Endothelial cell of umbilical vein (primary cell): ENCODE data around the gene RNF213. TPM values are rescaled to one million over a fixed set of nuclear protein-coding genes. Genes with fewer than 3 reads are reported as not detected.

Experiments
- BruUV-seq: library from RNA; stranded (reverse); fragments of 400-500 nt; replicated peaks from 2 replicates; lab custom pipeline; 2021; lab: Mats Ljungman, UMichigan
- CTCF ChIA-PET: fragments of 300-600, 350-600 bp; sonication (Branson Sonifier 250); formaldehyde crosslinking; loops from one replicate; lab custom pipeline; 2021; ENCODE audit warnings: antibody characterized with exemption, inconsistent platforms; lab: Charles Lee
- POLR2A ChIA-PET: fragments of 300-600, 350-600 bp; sonication (Branson Sonifier 250); formaldehyde crosslinking; loops from one replicate; lab custom pipeline; 2021; ENCODE audit warnings: antibody characterized with exemption, inconsistent platforms; lab: Charles Lee
- DNase-seq: peaks from one replicate; pipeline ENCODE4 v3.0.0-alpha.2; 2011; ENCODE audit warnings: low read depth, low spot score
- FAIRE-seq: peaks from 2 replicates; lab custom pipeline; 2011; peaks lifted over from hg19 to GRCh38; lab: Jason Lieb, UNC
- H2AFZ ChIP-seq: 2 replicates; pipeline ENCODE4 v1.6.0; 2012; ENCODE audit warnings: low read depth, low read length, control low read depth, inconsistent platforms
- H3K27ac ChIP-seq: 2 replicates; pipeline ENCODE4 v1.5.1; 2011; ENCODE audit warnings: low read depth, mild to moderate bottlenecking, control low read depth, low read length, moderate library complexity; ENCODE audit not compliant: insufficient read depth
- H3K27me3 ChIP-seq, 2 experiments: 2 replicates each; pipeline versions ENCODE4 v1.6.0 to v1.6.1; 2011; ENCODE audit warnings: low read length in 2 of 2, mixed read lengths in 1 of 2; ENCODE audit not compliant: control insufficient read depth in 2 of 2, insufficient read depth in 2 of 2
- H3K36me3 ChIP-seq, 2 experiments: 2 replicates in 1 of 2; 3 replicates in 1 of 2; pipeline ENCODE4 v1.5.1; 2011; ENCODE audit warnings: low read length in 2 of 2, mild to moderate bottlenecking in 1 of 2, moderate library complexity in 1 of 2; ENCODE audit not compliant: control insufficient read depth in 2 of 2, insufficient read depth in 2 of 2; ENCODE audit errors: extremely low read depth in 1 of 2
- H3K4me1 ChIP-seq: 3 replicates; pipeline ENCODE4 v1.5.1; 2011; ENCODE audit warnings: mild to moderate bottlenecking, low read length; ENCODE audit not compliant: control insufficient read depth, insufficient read depth; ENCODE audit errors: extremely low read depth
- H3K4me2 ChIP-seq: 2 replicates; pipeline ENCODE4 v1.6.1; 2011; ENCODE audit warnings: low read length, control low read depth, mixed read lengths; ENCODE audit not compliant: insufficient read depth
- H3K4me3 ChIP-seq, 3 experiments: fragments of 200-600 bp in 1 of 3; sonication (generic), shearing (Covaris generic) in 1 of 3; replicated peaks in 1 of 3; 2 replicates each; pipeline ENCODE4 v1.5.1; 2011 to 2016; ENCODE audit warnings: control low read depth in 3 of 3, low read length in 3 of 3, mild to moderate bottlenecking in 2 of 3, inconsistent platforms in 1 of 3, low read depth in 1 of 3, moderate library complexity in 1 of 3; ENCODE audit not compliant: insufficient read depth in 1 of 3
- H3K79me2 ChIP-seq: 2 replicates; pipeline ENCODE4 v1.6.0; 2012; ENCODE audit warnings: low read length, inconsistent platforms; ENCODE audit not compliant: control insufficient read depth, insufficient read depth
- H3K9ac ChIP-seq: replicated peaks from 2 replicates; pipeline ENCODE3; 2011; ENCODE audit warnings: low read length, control low read depth; ENCODE audit not compliant: insufficient read depth; ENCODE audit errors: extremely low read depth
- H3K9me1 ChIP-seq: replicated peaks from 3 replicates; pipeline ENCODE4 v1.6.0; 2011; ENCODE audit warnings: mild to moderate bottlenecking, low read length; ENCODE audit not compliant: control insufficient read depth, insufficient read depth; ENCODE audit errors: extremely low read depth
- H3K9me3 ChIP-seq: replicated peaks from 2 replicates; pipeline ENCODE4 v1.5.1; 2012; ENCODE audit warnings: low read length, inconsistent platforms; ENCODE audit not compliant: control insufficient read depth, insufficient read depth
- H4K20me1 ChIP-seq: replicated peaks from 2 replicates; pipeline ENCODE3; 2011; ENCODE audit warnings: mild to moderate bottlenecking, low read length; ENCODE audit not compliant: control insufficient read depth, insufficient read depth; ENCODE audit errors: extremely low read depth
- CTCF ChIP-seq, 2 donors: IDR thresholded peaks; 1 replicate in 1 of 2; 2 replicates in 1 of 2; pipeline ENCODE4 v1.5.1; 2011; ENCODE audit warnings: low read length in 2 of 2, mild to moderate bottlenecking in 2 of 2, moderate library complexity in 2 of 2, control low read depth in 1 of 2, inconsistent platforms in 1 of 2, low read depth in 1 of 2; ENCODE audit not compliant: insufficient read depth in 1 of 2; ENCODE audit errors: extremely low read depth in 1 of 2
- EZH2 ChIP-seq: IDR thresholded peaks from 2 replicates; pipeline ENCODE4 v1.6.1; 2012; ENCODE audit warnings: borderline replicate concordance, low read depth, mild to moderate bottlenecking, moderate library complexity, low read length, inconsistent platforms; ENCODE audit not compliant: severe bottlenecking
- FOS ChIP-seq: IDR thresholded peaks from 2 replicates; pipeline ENCODE4 v1.6.1; 2011; ENCODE audit warnings: mild to moderate bottlenecking, low read length, moderate library complexity, borderline replicate concordance; ENCODE audit not compliant: insufficient read depth
- GATA2 ChIP-seq: IDR thresholded peaks from 2 replicates; pipeline ENCODE4 v1.7.0; 2011; ENCODE audit warnings: low read depth, mild to moderate bottlenecking, moderate library complexity, mixed read lengths, low read length; ENCODE audit not compliant: insufficient read length, insufficient read depth
- JUN ChIP-seq: IDR thresholded peaks from 2 replicates; pipeline ENCODE4 v1.6.1; 2011; ENCODE audit warnings: borderline replicate concordance, low read depth; ENCODE audit not compliant: insufficient read length, insufficient read depth
- MAX ChIP-seq: IDR thresholded peaks from 2 replicates; pipeline ENCODE4 v1.6.1; 2011; ENCODE audit not compliant: insufficient read depth, insufficient read length
- MYC ChIP-seq: IDR thresholded peaks from one replicate; pipeline ENCODE4 v1.6.1; 2011; ENCODE audit warnings: mild to moderate bottlenecking, low read depth, low read length
- POLR2A ChIP-seq: IDR thresholded peaks from 2 replicates; pipeline ENCODE4 v1.6.1; 2012; ENCODE audit warnings: low read depth, mild to moderate bottlenecking, control low read depth, low read length
- POLR2AphosphoS5 ChIP-seq: IDR thresholded peaks from 2 replicates; pipeline ENCODE4 v1.6.1; 2012; ENCODE audit warnings: low read depth, mild to moderate bottlenecking, control low read depth, low read length, moderate library complexity; ENCODE audit not compliant: insufficient read depth
- dilution Hi-C: fragments of 300-500 bp; cut with MboI; formaldehyde crosslinking; loops from one replicate; pipeline ENCODE4 v1.15.0; 2019; ENCODE audit warnings: low sequenced_read_pairs; ENCODE audit not compliant: extremely low pct_ligation_motif_present
- intact Hi-C: fragments of 100-400 bp; cut with micrococcal nuclease; formaldehyde crosslinking; loops from one replicate; pipeline ENCODE4 v1.10.0; 2022
- polyA plus RNA-seq, 4 experiments: library from polyadenylated mRNA; depleted of rRNA in 3 of 4; stranded (reverse) in 3 of 4; unstranded in 1 of 4; fragments of >200 nt; gene quantifications; 2 replicates each; pipeline versions ENCODE4 v1.2.1 to v1.2.3, GENCODE V29; 2011 to 2012; ENCODE audit warnings: missing spikeins in 1 of 4
- total RNA-seq: library from RNA; stranded (reverse); gene quantifications from 2 replicates; pipeline ENCODE4 v1.2.3, GENCODE V29; 2021

Gene RNF213
- total and polyA plus RNA-seq, 2 donors (not counting 3 experiments of a cell fraction or from before 2014, with no cell fraction given) = 36.5 to 116 TPM

DNA sequence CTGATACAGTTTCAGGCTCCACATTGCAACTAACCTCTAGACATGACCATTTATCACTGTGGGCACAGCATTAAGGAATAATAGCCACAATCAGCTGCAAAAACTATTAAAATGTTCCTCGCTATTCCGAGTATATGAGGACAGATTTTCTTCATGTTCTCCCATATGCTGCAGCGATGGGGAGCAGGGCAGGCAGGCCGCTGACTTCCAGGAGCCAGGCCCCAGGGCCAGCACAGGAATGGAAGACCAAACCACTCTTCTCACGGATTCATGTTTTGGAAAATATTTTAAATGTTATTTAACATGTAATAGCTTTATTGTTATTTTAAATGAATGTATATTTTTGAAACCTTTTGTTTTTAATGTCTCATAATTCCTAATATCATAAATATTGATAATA, 110.5 kb downstream of the RNF213 start:
- ChIA-PET CTCF (interaction anchor here (1.6 kb wide), 2 partner anchors 27 to 176 kb away, joined by 4 to 6 read pairs; no protein-coding TSS in a partner anchor), POLR2A (no interaction called here)
- dilution Hi-C loops (no loop called here), intact Hi-C loops (no loop called here)
- no peak overlapping the region for H3K9ac ChIP-seq
- H3K4me2 ChIP-seq = no peak overlapping the region
- no peaks in the 10 kb centered on the region for H4K20me1 ChIP-seq
- FAIRE-seq = no peak
- DNase-seq = no peak
- no TSS peak for BruUV-seq
- no peak overlapping the region for H3K27ac ChIP-seq
- H3K9me3 ChIP-seq = no peaks in the 10 kb centered on the region
- H3K4me3 ChIP-seq = no peak overlapping the region
- peaks cover 31 to 38% of the 10 kb centered on the region in 2 experiments for H3K36me3 ChIP-seq
- H3K79me2 ChIP-seq = no peaks in the 10 kb centered on the region
- H3K9me1 ChIP-seq = no peaks in the 10 kb centered on the region
- TF ChIP-seq FOS (no peak), MYC (no peak), EZH2 (no peak), JUN (no peak), MAX (no peak), POLR2AphosphoS5 (no peak), CTCF (IDR thresholded peaks at IDR 0.05; ENCODE audit: extremely low read depth in 1 of 2, insufficient read depth in 1 of 2, low read depth in 1 of 2, low read length in 2 of 2) (no peak), GATA2 (no peak), POLR2A (no peak)
- H2AFZ ChIP-seq = no peak overlapping the region
- H3K27me3 ChIP-seq = no peaks in the 10 kb centered on the region
- no peaks in the 10 kb centered on the region for H3K4me1 ChIP-seq
